ENCODE measurements around the gene RPP25L. TPM values are rescaled to one million over a fixed set of nuclear protein-coding genes. Genes with fewer than 3 reads are reported as not detected.

Gene RPP25L
- total RNA-seq, 1 experiment from 2014 or later: 17.2 TPM

- no peaks in the 10 kb centered on the region; a peak in 2 of 7 replicates for H3K36me3 Mint-ChIP-seq (ENCODE audit: insufficient read depth in 1 of 3, low read depth in 3 of 3)
- no peak overlapping the region for H2BK20ac ChIP-seq (ENCODE audit: low read depth, low read length, poor library complexity, severe bottlenecking)
- no peak overlapping the region for H3K4me2 ChIP-seq (ENCODE audit: insufficient read depth, insufficient read length, low read length)
- H3K14ac ChIP-seq (ENCODE audit: insufficient read depth, low read length): no peak overlapping the region
- TF ChIP-seq CTCF (conservative IDR thresholded peaks at IDR 0.05): no peak
- H3K27me3 Mint-ChIP-seq (ENCODE audit: low read depth): peaks cover 72% of the 10 kb centered on the region
- peaks cover 0 to 6% of the 10 kb centered on the region in 2 experiments; a peak in 3 of 5 replicates for H3K9me3 Mint-ChIP-seq
- no peak overlapping the region for H3K27ac Mint-ChIP-seq
- DNase-seq: no peak
- H3K23me2 ChIP-seq (ENCODE audit: insufficient read length, low read depth, low read length, poor library complexity, severe bottlenecking): peaks cover 13% of the 10 kb centered on the region
- H3K4me1 ChIP-seq (ENCODE audit: insufficient read depth, low read length): no peaks in the 10 kb centered on the region
- no peak overlapping the region for H2BK15ac ChIP-seq (ENCODE audit: low read depth, low read length)
- H3K9me3 ChIP-seq (ENCODE audit: control insufficient read depth, low read depth, low read length): no peaks in the 10 kb centered on the region
- H3T11ph ChIP-seq (ENCODE audit: low read length): no peak overlapping the region
- no peak overlapping the region for H2AFZ ChIP-seq (ENCODE audit: low read length)
- H3K79me2 ChIP-seq (ENCODE audit: insufficient read depth, low read length): no peaks in the 10 kb centered on the region
- peaks cover 47% of the 10 kb centered on the region for H3K27me3 ChIP-seq (ENCODE audit: insufficient read depth, low read length)
- no peak overlapping the region for H3K4ac ChIP-seq (ENCODE audit: low read depth, low read length)
- H3K18ac ChIP-seq (ENCODE audit: insufficient read length, low read depth, low read length): no peak overlapping the region
- no peaks in the 10 kb centered on the region for H3K79me1 ChIP-seq (ENCODE audit: insufficient read depth, low read depth, low read length, poor library complexity, severe bottlenecking)
- H3K56ac ChIP-seq (ENCODE audit: insufficient read length, low read depth, low read length): no peak overlapping the region
- H4K5ac ChIP-seq (ENCODE audit: insufficient read length, low read depth, low read length): no peak overlapping the region
- WGBS (ENCODE audit: extremely low coverage, insufficient read length, low lambda C conversion rate): no CpG with 5 or more reads among the region's 3 CpGs
- H3K27ac ChIP-seq (ENCODE audit: insufficient read length, low read depth, low read length): no peak overlapping the region
- no peak overlapping the region for H2BK120ac ChIP-seq (ENCODE audit: low read depth, low read length, poor library complexity, severe bottlenecking)
- H3K23ac ChIP-seq (ENCODE audit: insufficient read length, low read depth, low read length): no peak overlapping the region
- H4K20me1 ChIP-seq (ENCODE audit: control insufficient read depth, insufficient read depth, insufficient read length): no peaks in the 10 kb centered on the region
- no peak overlapping the region for H3K9ac ChIP-seq (ENCODE audit: extremely low read depth, insufficient read length, low read length)
- H3K4me1 Mint-ChIP-seq: peaks cover 13 to 32% of the 10 kb centered on the region in 2 experiments
- no peak overlapping the region for H4K91ac ChIP-seq (ENCODE audit: insufficient read length, low read depth, low read length)
- no peak overlapping the region for H2BK12ac ChIP-seq (ENCODE audit: insufficient read length, low read depth, low read length)
- no peak overlapping the region for H2BK5ac ChIP-seq (ENCODE audit: insufficient read length, low read length)
- H4K8ac ChIP-seq (replicated peaks; ENCODE audit: insufficient read length, low read depth, low read length): no peak overlapping the region
- H3K4me3 Mint-ChIP-seq: no peak overlapping the region
- no peak overlapping the region for H2AK5ac ChIP-seq (ENCODE audit: insufficient read length, low read length)
Measured at GRCh38 chr9:34625186-34625486, 13.2 kb upstream of the RPP25L start.
